ENCODE measurements around the gene EHBP1.
A peak's percentile ranks its signal among the peaks of the same experiment; 100 is the strongest.

Gene EHBP1

GRCh38 chr2:62826141-62826540 is 120.6 kb downstream of the EHBP1 start:
- no peak for FAIRE-seq

- no peak for FAIRE-seq
Observed at GRCh38 chr2:62826953-62827675, 121.6 kb downstream of the EHBP1 start.

DNA sequence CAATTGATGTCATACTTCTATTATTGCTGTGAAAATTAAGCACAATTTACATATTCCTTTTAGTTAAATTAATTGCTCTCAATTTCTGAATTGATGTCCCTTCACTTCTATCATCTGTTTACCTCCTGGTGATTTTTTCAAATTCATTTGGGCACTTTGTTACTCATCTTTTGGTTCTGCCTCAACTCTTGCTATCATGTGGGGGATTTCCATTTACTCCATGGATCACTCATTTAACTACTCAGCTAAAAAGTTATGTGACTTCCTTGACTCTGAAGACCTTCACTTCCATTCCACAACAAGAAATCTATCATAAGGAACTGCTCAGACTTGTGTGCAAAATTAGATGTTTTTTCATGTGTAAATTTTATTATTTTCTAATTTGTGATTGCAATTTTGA is 126.2 kb downstream of the EHBP1 start:
- FAIRE-seq: no peak

DNA sequence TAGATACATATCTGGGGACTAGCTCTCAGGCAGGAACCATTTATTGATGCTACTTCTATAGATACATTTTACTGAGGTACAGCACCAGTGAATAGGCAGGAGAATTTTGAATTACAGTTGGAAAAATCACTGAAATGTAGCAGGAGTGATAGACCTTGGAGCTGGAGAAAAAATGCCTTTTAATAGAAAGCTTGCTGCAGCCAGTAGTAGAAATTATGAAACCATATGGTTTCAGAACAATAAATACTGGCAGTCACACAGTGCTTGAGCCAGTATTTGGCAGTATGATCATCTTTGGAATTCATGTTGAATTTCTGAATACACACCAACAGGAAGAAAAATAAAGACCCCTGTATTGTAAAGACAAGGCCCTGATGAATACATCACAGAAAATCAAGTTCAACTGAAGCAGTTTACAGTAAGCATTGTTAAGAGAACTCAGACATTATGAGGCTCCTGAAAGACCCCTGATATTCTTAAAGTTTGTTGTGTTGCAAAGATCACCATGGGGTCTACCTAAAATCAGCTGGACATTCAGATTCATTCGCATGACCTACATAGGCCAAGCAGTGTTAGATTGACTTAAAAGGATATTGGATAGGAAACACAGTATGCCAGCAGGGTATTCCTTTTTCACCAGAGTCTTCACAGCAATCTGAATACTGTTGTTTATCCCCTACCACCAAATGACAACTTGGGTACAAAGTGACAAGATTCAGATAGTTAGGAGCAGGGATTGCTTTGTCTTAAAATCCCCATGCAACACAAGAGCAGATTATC is 139.0 kb downstream of the EHBP1 start:
- FAIRE-seq: no peak

GRCh38 chr2:62845256-62845655 is 139.7 kb downstream of the EHBP1 start:
- no peak for FAIRE-seq

DNA sequence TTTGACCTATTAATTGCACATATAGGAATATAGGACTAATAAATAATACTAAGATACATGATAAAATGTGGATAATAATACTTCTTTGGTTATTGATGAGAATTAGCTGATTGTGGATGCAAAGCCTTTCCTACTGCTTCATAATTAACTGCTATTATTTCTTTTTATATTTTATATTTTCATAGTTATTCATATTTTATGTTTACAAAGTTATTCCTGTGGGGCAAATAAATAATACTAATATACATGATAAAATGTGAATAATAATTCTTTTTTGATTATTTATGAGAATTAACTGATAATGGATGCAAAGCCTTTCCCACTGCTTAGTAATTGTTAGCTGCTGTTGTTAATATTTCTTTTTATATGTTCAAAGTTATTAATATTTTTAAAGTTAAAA is 146.7 kb downstream of the EHBP1 start:
- FAIRE-seq: no peak

DNA sequence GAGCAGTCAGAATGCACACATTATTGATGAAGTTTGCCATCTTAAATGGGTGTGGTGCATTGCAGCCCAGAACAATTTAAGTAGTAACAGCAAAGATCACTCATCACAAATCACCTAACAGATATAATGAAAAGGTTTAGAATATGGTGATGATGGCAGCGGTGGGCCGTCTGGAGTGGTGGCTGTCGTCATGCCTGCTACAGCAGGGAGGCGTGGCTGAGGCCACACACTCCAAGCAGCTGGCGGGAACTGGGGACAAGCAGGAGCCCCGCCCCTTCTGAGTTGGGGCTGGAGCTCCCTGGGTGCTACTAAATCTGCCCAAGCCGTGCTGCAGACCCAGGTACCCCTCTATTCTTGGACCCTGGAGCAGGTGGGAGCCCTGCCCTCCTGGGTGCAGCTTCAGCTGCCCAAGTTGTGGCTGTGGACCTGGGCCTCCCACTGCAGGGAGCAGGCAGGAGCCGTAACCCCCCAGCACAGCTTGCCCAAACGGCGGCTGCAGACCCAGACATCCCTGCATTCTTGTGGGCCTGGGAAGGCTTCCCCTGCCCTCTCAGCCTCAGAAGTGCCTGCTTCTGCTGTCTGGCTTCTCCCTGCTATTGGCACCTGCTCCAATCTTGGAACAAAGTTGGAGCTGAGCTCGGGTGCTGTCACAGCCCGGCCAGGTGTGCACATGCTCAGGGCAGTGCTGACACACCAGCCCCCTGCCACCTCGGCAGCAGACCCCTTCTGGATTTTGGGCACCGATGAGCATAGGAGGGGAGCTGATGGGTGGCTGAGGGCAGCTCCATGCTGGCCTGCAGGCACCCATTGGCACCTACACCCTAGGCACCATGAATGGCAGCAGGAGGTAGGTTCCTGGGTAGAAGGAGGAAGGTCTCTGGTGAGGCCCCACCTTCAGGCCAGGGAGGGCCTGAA is 149.3 kb downstream of the EHBP1 start:
- no peak for FAIRE-seq

DNA sequence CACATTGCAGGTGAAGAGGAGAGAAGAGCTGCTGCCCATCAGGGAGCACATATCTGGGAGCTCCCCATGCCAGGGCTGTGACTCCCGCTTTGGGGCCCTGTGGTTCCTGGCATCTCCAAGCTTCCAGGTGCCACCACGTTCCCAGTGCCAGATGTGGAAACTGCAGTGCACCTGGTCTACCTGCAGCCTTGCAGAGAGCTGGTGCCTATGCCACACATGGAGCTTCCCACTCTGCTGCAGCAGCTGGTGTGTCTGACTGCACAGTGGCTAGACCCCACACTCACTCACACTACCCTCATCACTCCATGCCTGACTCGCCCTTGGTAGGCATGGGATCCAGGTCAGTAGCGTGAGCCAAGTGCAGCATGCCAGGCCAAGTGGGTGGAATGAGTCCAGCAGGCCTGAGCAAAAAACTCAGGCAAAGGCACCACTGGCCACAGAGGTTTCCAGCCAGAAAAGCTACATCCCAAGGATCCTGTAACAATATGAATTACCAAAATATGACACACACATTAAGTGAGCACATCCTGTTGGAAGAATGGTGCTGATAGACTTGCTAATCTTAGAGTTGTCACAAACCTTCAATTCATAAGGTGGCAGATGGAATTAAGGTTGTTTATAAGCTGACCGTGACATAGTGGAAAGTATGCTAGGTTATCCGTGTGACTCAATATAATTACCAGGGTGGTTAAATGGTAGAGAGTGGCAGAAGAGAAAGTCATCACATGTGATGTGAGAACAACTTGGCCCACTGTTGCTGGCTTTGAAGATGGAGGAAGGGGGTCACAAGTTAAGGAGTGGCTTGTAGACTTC is 150.9 kb downstream of the EHBP1 start:
- no peak for FAIRE-seq

DNA sequence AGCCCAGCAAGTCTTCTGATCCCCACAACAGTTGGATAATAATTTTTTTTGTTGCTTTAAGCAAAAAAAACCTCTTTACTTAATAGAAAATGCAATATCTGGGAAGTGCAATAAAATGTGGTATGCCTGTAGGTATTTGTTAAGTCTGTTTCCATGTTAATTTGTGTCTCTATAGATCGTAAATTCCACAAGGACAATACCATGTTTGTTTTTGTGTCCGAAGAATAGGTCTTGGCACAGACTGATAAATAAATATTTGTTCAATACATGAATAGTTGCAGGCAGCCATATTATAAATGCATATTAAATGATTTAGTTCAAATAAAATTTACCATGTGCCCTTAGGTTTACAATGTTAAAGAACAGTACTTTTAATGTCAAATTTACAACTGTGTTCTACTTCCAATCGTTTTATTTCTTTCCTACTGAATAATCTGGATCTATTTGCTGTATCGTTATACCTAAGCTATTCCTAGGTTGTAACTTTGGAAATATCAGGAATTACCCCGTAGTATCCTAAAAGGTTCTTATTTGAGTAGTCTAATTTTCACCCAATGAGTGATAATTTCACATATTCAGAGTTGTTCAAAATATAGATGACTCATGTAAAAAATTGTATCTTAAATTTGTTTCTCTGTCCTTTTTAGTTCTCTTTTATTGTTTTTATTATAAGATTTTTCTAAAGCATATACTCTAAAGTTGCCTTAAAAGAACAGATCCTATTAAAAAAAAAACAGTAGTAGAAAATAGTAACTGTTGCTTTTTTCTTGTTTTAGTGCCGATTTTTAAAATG is 151.8 kb downstream of the EHBP1 start:
- FAIRE-seq: peak; percentile 90

- FAIRE-seq: peak; percentile 9
Observed at GRCh38 chr2:62858231-62858832, 152.8 kb downstream of the EHBP1 start.

- FAIRE-seq: peak; percentile 9
Observed at GRCh38 chr2:62868947-62869346, 163.4 kb downstream of the EHBP1 start.

DNA sequence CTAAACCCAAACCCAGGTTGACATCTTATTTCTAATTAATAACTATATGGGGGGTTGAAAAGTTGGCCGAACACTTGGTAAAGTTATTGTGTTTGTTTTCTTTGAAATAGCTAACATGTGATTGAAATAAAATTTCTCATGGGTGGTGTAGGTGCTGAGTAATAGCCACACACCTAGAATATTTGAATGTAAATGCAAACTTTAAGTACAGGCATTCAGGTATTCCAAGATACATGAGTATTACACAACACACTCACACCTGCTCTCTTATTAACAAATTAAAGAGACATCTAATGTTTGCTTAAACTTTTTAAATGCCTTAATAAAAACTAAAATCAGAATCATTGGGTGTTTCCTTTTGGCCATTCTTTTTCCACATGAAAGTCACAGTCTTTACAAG is 165.5 kb downstream of the EHBP1 start:
- FAIRE-seq: no peak

GRCh38 chr2:62871506-62871905 is 166.0 kb downstream of the EHBP1 start:
- peak; percentile 30 for FAIRE-seq

DNA sequence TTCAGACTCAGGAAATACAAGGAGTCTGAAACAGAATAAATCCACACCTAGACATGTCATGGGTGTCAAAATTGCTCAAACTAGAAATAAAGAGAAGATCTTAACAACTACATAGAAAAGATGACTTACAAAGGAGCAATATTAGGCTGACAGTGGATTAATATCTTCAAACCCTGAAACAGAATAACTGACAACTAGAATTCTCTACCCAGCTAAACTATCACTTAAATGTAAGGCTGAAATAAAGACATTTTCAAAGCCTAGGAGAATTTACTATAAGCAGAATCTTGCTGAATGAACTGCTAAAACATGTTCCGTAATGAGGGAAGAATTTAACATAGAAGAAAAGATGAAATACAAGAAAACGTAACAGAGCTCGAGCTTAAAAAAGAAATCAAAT is 168.1 kb downstream of the EHBP1 start:
- no peak for FAIRE-seq

DNA sequence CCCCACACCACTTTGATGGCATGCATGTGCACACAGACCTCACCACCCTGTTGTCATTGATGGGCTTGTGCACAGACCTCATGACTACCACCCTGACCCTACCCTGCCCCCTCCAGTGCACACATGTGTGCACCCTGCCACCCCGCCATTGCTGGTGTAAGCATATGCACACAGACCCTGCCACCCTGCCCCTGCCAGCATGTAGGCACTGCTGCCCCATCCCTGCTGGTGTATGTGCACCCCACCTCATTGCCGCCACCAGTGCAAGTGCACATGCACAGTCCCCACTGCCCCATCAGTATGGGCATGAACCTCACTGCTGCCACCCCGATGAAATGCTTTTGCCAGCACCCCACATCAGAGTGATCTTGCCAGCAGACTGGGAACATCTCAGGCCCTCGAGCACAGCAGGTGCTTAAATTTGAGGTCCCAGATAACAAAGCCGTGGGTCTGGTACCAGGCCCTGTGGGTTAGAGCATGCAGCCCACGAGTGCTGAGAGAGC is 169.4 kb downstream of the EHBP1 start:
- no peak for FAIRE-seq

DNA sequence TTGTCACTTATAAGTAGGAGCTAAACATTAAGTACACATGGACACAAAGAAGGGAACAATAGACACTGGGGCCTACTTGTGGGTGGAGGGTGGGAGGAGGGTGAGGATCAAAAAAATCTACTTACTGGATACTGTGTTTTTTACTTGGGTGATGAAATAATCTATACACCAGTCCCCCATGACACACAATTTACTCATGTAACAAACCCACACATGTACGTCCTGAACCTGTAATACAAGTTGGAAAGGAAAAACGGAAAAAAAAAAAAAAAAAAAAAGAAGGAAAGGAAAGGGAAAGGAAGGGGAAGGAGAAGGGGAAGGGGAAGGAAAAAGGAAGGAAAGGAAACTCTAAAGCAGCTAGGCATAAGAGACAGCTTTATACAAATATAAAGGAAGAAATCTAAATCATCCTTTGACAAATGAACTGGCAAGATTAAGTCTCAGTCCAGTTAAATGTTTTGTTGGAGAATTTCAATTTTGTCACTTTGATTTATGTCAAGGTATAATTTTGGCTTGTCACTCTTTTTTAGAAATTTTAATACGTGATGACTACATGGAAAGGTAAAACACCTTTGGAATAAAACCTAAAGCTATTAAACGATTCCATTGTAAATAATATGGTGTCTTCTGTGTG is 175.8 kb downstream of the EHBP1 start:
- FAIRE-seq: no peak

DNA sequence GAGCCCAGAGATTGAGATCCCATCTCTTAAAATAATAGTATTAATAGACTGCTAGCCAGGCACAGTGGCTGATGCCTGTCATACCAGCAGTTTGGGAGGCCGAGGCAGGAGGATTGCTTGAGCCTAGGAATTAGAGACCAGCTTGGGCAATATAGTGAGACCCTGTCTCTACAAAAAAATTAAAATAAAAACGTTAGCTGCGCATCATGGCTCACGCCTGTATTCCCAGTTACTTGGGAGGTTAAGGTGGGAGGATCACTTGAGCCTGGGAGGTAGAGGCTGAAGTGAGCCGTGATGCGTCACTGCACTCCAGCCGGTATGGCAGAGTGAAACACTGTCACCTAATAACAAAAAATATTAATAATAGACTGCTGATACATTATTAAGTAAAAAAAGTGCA is 178.1 kb downstream of the EHBP1 start:
- no peak for FAIRE-seq

GRCh38 chr2:62884086-62884485 is 178.6 kb downstream of the EHBP1 start:
- FAIRE-seq: no peak

- FAIRE-seq: no peak
Observed at GRCh38 chr2:62884514-62884913, 179.0 kb downstream of the EHBP1 start.

GRCh38 chr2:62894966-62895631 is 189.6 kb downstream of the EHBP1 start:
- FAIRE-seq: no peak

Data from islet of Langerhans (tissue), 1 donor.